B cell (primary cell): ENCODE measurements around the gene RDM1. TPM values are rescaled to one million over a fixed set of nuclear protein-coding genes. Genes with fewer than 3 reads are reported as not detected.

Experiments used
- ATAC-seq: fragments of 200-7000 bp; cut with Tn5 transposase; one replicate; pipeline ENCODE4 v1.10.0; 2021; ENCODE audit warnings: low read depth, mild to moderate bottlenecking, moderate number of reproducible peaks, moderate library complexity
- CTCF ChIA-PET: fragments of 350-600 bp; sonication (Branson Sonifier 250); formaldehyde crosslinking; loops from one replicate; lab custom pipeline; 2021; ENCODE audit warnings: antibody characterized with exemption, inconsistent platforms; lab: Charles Lee
- POLR2A ChIA-PET: fragments of 350-600 bp; sonication (Branson Sonifier 250); formaldehyde crosslinking; loops from one replicate; lab custom pipeline; 2021; ENCODE audit warnings: antibody characterized with exemption; lab: Charles Lee
- DNase-seq: peaks from one replicate; pipeline ENCODE4 v3.0.0; 2013
- H2AFZ ChIP-seq: 2 replicates; pipeline ENCODE4 v1.6.1; 2012; ENCODE audit warnings: mild to moderate bottlenecking, low read depth, low read length; ENCODE audit not compliant: insufficient read depth, poor library complexity, severe bottlenecking
- H3K27ac ChIP-seq, 2 donors: 1 replicate in 1 of 2; 2 replicates in 1 of 2; pipeline ENCODE4 v1.5.1; 2012 to 2013; ENCODE audit warnings: low read length in 2 of 2, mild to moderate bottlenecking in 2 of 2, moderate library complexity in 1 of 2
- H3K27me3 ChIP-seq, 4 experiments: fragments of 200-600 bp in 1 of 4; sonication (generic) in 1 of 4; replicated peaks in 1 of 4; 1 replicate in 2 of 4; 2 replicates in 2 of 4; pipeline versions ENCODE4 v1.6.1 to v1.7.0; 2013 to 2016; ENCODE audit warnings: low read length in 3 of 4, mild to moderate bottlenecking in 2 of 4, mixed read lengths in 1 of 4, moderate library complexity in 1 of 4; ENCODE audit not compliant: insufficient read depth in 4 of 4, control insufficient read depth in 3 of 4; ENCODE audit errors: control extremely low read depth in 1 of 4
- H3K36me3 ChIP-seq, 2 experiments: replicated peaks in 1 of 2; 1 replicate in 1 of 2; 2 replicates in 1 of 2; pipeline versions ENCODE4 v1.6.1 to v1.7.1; 2013; ENCODE audit warnings: low read length in 1 of 2; ENCODE audit not compliant: insufficient read depth in 2 of 2, control insufficient read depth in 1 of 2; ENCODE audit errors: control extremely low read depth in 1 of 2, extremely low read depth in 1 of 2
- H3K4me1 ChIP-seq, 2 donors: fragments of 200-600 bp in 1 of 2; sonication (generic) in 1 of 2; 1 replicate in 1 of 2; 2 replicates in 1 of 2; pipeline versions ENCODE4 v1.5.1 to v1.6.1; 2013 to 2017; ENCODE audit warnings: low read length in 2 of 2; ENCODE audit not compliant: control insufficient read depth in 2 of 2, insufficient read depth in 2 of 2
- H3K4me2 ChIP-seq: replicated peaks from 2 replicates; pipeline ENCODE3; 2012; ENCODE audit warnings: mild to moderate bottlenecking, low read depth, low read length; ENCODE audit not compliant: poor library complexity, severe bottlenecking
- H3K4me3 ChIP-seq, 5 experiments: fragments of 200-600 bp in 1 of 5; sonication (generic) in 1 of 5; 1 replicate in 3 of 5; 2 replicates in 2 of 5; pipeline versions ENCODE4 v1.5.1 to v1.7.0; 2011 to 2016; ENCODE audit warnings: low read length in 4 of 5, mild to moderate bottlenecking in 4 of 5, low read depth in 2 of 5, control low read depth in 1 of 5, moderate library complexity in 1 of 5; ENCODE audit not compliant: insufficient read depth in 1 of 5; ENCODE audit errors: control extremely low read depth in 1 of 5, extremely low read depth in 1 of 5
- H3K79me2 ChIP-seq: fragments of 200-600 bp; sonication (generic); one replicate; pipeline ENCODE4 v1.6.0; 2016; ENCODE audit warnings: low read length; ENCODE audit not compliant: control insufficient read depth, insufficient read depth
- H3K9ac ChIP-seq: fragments of 200-600 bp; sonication (generic); 2 replicates; pipeline ENCODE4 v1.6.1; 2017; ENCODE audit warnings: mild to moderate bottlenecking, low read length, moderate library complexity
- H3K9me3 ChIP-seq, 3 donors: one replicate each; pipeline versions ENCODE4 v1.6.1 to v1.7.1; 2013; ENCODE audit warnings: low read length in 2 of 3; ENCODE audit not compliant: control insufficient read depth in 2 of 3, insufficient read depth in 1 of 3; ENCODE audit errors: control extremely low read depth in 1 of 3
- H4K20me1 ChIP-seq: 2 replicates; pipeline ENCODE4 v1.6.0; 2012; ENCODE audit warnings: mild to moderate bottlenecking, low read length; ENCODE audit not compliant: insufficient read depth, control insufficient read depth, poor library complexity, severe bottlenecking
- H3K27ac Mint-ChIP-seq: one replicate; pipeline ENCODE4 v1.8.0; 2021; ENCODE audit warnings: mixed read lengths
- H3K27me3 Mint-ChIP-seq: one replicate; pipeline ENCODE4 v1.8.0; 2021; ENCODE audit warnings: mixed read lengths
- H3K4me1 Mint-ChIP-seq: one replicate; pipeline ENCODE4 v1.8.0; 2021; ENCODE audit warnings: mixed read lengths
- H3K4me3 Mint-ChIP-seq: one replicate; pipeline ENCODE4 v1.8.0; 2021; ENCODE audit warnings: mixed read lengths
- H3K9me3 Mint-ChIP-seq: one replicate; pipeline ENCODE4 v1.8.0; 2022; ENCODE audit warnings: mixed read lengths; ENCODE audit not compliant: insufficient read depth
- CTCF ChIP-seq: fragments of 200-600 bp; IDR thresholded peaks from one replicate; pipeline ENCODE4 v1.8.0; 2022; ENCODE audit warnings: antibody characterized with exemption, mild to moderate bottlenecking
- EZH2 ChIP-seq: IDR thresholded peaks from 2 replicates; pipeline ENCODE4 v1.6.1; 2012; ENCODE audit warnings: borderline replicate concordance, low read depth, mild to moderate bottlenecking, moderate library complexity, low read length; ENCODE audit not compliant: insufficient read depth, poor library complexity, severe bottlenecking
- WGBS: methylation state at CpG from one replicate; pipeline ENCODE4 v1.1.5; 2013; ENCODE audit warnings: missing lambda C conversion rate; ENCODE audit not compliant: insufficient coverage; 5-methylcytosine and 5-hydroxymethylcytosine counted together
- intact Hi-C: fragments of 100-400 bp; cut with micrococcal nuclease; formaldehyde crosslinking; loops from one replicate; pipeline ENCODE4 v1.10.0; 2022
- polyA plus RNA-seq: library from polyadenylated mRNA; depleted of rRNA; stranded (reverse); fragments of >200 nt; gene quantifications from 2 replicates; pipeline ENCODE4 v1.2.3, GENCODE V29; 2012
- total RNA-seq, 2 donors: library from RNA; stranded (reverse); fragments of 120-200 nt in 1 of 2; gene quantifications; 1 replicate in 1 of 2; 2 replicates in 1 of 2; pipeline versions ENCODE4 v1.2.3 to v1.2.4, GENCODE V29; 2013 to 2022

RDM1 gene
- total and polyA plus RNA-seq, 2 donors (not counting 1 experiment from before 2014, with no cell fraction given) = not detected

DNA sequence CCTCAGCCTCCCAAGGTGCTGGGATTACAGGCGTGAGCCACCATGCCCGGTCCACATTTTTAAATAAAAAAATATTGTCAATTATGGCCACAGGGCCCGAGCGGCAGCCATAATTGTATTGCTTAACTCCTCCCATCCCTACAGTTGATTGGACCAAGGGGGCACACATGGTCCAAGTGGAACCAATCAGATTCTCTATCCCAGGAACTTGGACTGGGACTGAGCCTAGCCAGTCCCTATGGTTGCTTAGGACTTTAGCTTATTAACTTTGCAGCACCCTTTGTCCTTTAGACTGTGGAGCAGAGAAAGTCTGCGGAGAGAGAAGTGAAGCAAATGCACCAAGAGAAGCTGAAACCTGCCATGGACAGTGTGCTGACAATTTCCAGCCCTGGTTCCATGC, 5.5 kb upstream of the RDM1 start:
- Histone ChIP-seq H3K36me3 (no peaks in the 10 kb centered on the region), H4K20me1 (no peaks in the 10 kb centered on the region), H3K4me1 (no peaks in the 10 kb centered on the region), H3K27ac (no peak overlapping the region), H2AFZ (no peak overlapping the region), H3K4me2 (no peak overlapping the region), H3K9me3 (no peaks in the 10 kb centered on the region), H3K27me3 (no peaks in the 10 kb centered on the region), H3K4me3 (no peak overlapping the region), H3K9ac (no peak overlapping the region), H3K79me2 (no peaks in the 10 kb centered on the region)
- Mint-ChIP-seq H3K4me3 (no peak overlapping the region), H3K9me3 (no peaks in the 10 kb centered on the region), H3K27me3 (peaks cover 8% of the 10 kb centered on the region), H3K4me1 (no peaks in the 10 kb centered on the region), H3K27ac (no peak overlapping the region)
- ChIA-PET CTCF (interaction anchor here (1.4 kb wide), 1 partner anchor 547 kb away, joined by 3 read pairs; no protein-coding TSS in a partner anchor), POLR2A (no interaction called here)
- TF ChIP-seq CTCF (no peak), EZH2 (no peak)
- 96% methylated on average over 3 of the region's 5 CpGs for WGBS
- DNase-seq (no peak), ATAC-seq (no peak)
- intact Hi-C loops = no loop called here

DNA sequence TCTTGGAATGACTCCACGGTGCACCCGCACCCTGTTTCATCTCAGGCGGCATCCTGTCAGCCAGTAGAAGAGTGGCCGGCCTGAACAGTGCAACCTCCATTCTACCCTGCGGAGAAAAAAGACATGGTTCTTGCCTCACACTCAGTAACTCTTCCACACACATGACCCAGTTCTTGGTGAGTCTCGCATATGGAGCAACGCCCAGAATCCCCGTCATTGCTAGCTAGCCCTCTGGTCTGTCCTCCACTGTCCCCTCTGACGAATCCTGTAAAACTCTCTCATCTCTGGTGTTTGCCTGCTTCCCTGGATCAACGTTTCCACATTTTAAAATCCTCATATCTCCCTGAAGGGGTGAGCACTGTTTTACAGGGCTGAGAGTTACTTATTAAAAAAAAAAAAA, 4.2 kb upstream of the RDM1 start:
- intact Hi-C loops = no loop called here
- DNase-seq = no peak

More for the DNA sequence above, 4.2 kb upstream of the RDM1 start:
- H3K79me2 ChIP-seq = no peaks in the 10 kb centered on the region
- no peak for ATAC-seq
- H3K9me3 ChIP-seq = no peaks in the 10 kb centered on the region
- H3K36me3 ChIP-seq = no peaks in the 10 kb centered on the region
- H3K27ac ChIP-seq = no peak overlapping the region
- H3K4me3 ChIP-seq = no peak overlapping the region
- ChIA-PET POLR2A (no interaction called here), CTCF (no interaction called here)
- H3K9ac ChIP-seq = no peak overlapping the region
- no peak overlapping the region for H3K27ac Mint-ChIP-seq
- peaks cover 8% of the 10 kb centered on the region for H3K27me3 Mint-ChIP-seq
- no peaks in the 10 kb centered on the region for H3K9me3 Mint-ChIP-seq
- TF ChIP-seq EZH2 (no peak), CTCF (no peak)
- H3K4me3 Mint-ChIP-seq = no peak overlapping the region
- H3K27me3 ChIP-seq = peaks cover 0 to 6% (median 2%) of the 10 kb centered on the region in 4 experiments
- H3K4me1 Mint-ChIP-seq = peaks cover 10% of the 10 kb centered on the region
- peaks cover 11 to 12% of the 10 kb centered on the region in 2 donors for H3K4me1 ChIP-seq
- H3K4me2 ChIP-seq = no peak overlapping the region
- H4K20me1 ChIP-seq = no peaks in the 10 kb centered on the region
- WGBS = 87% methylated on average over 7 of the region's 10 CpGs
- no peak overlapping the region for H2AFZ ChIP-seq
